ENCODE measurements around the gene NUDT16L1. TPM values are rescaled to one million over a fixed set of nuclear protein-coding genes. Genes with fewer than 3 reads are reported as not detected.

NUDT16L1 gene
- total and polyA plus RNA-seq, 2 of the 8 experiments (the other 6 are each of a cell fraction or from before 2014, with no cell fraction given), result 34.8 to 77.3 TPM

DNA sequence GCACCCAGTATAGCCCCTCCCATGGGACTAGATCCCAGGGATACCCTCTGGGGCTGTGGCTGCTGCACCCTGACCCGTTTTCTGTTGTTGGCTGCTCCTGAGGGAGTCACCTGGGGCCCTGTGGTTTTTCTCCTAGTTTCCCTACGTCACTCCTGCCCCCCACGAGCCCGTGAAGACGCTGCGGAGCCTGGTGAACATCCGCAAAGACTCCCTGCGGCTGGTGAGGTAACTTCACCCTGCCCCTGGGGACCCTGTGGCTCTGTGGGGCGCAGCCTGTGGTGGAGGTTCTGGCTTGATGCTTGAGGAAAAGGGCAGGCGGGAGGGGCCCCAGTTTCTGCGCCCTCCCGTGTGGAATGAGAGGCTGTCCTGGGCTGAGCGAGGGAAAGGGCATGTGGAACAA lies 41.5 kb upstream of the NUDT16L1 start:
- Histone ChIP-seq H3K36me3 (ENCODE audit: control insufficient read depth in 2 of 4, insufficient read depth in 4 of 4, low read length in 3 of 4) (peaks cover 0 to 15% (median 7%) of the 10 kb centered on the region in 4 experiments; a peak in 7 of 8 replicates), H2BK5ac (ENCODE audit: low read depth, low read length) (no peak overlapping the region), H4K20me1 (replicated peaks in 1 of 2; ENCODE audit: control insufficient read depth in 1 of 2, insufficient read depth in 2 of 2, low read length in 2 of 2) (peaks cover 9 to 16% of the 10 kb centered on the region in 2 experiments), H3K56ac (replicated peaks; ENCODE audit: insufficient read length, low read depth, low read length) (no peak overlapping the region), H3K27ac (ENCODE audit: low read depth, low read length) (no peak overlapping the region), H3K79me1 (ENCODE audit: low read depth, low read length) (peaks cover 9% of the 10 kb centered on the region), H3K9me3 (ENCODE audit: insufficient read depth in 2 of 2, low read depth in 1 of 2, low read length in 1 of 2) (no peaks in the 10 kb centered on the region), H3K79me2 (ENCODE audit: control insufficient read depth in 1 of 2, insufficient read depth in 2 of 2, low read length in 2 of 2) (peaks cover 0 to 10% of the 10 kb centered on the region in 2 experiments; a peak in 2 of 4 replicates), H3K4me1 (replicated peaks in 1 of 4; ENCODE audit: control insufficient read depth in 3 of 4, insufficient read depth in 4 of 4, low read length in 3 of 4) (peaks cover 0 to 2% (median 0%) of the 10 kb centered on the region in 4 experiments; a peak in 2 of 7 replicates), H3K4me2 (ENCODE audit: insufficient read depth in 1 of 2, low read depth in 2 of 2, low read length in 2 of 2) (no peak overlapping the region), H3K14ac (ENCODE audit: insufficient read length) (no peak overlapping the region), H3K27me3 (replicated peaks in 1 of 4; ENCODE audit: control insufficient read depth in 3 of 4, extremely low read depth in 1 of 4, insufficient read depth in 3 of 4, low read length in 3 of 4) (no peaks in the 10 kb centered on the region), H2AFZ (ENCODE audit: low read length) (no peak overlapping the region), H3K4me3 (ENCODE audit: extremely low read depth in 1 of 4, insufficient read depth in 2 of 4, low read depth in 3 of 4, low read length in 4 of 4) (no peak overlapping the region), H3K23me2 (ENCODE audit: low read depth, low read length) (no peaks in the 10 kb centered on the region), H3K23ac (ENCODE audit: insufficient read length) (no peak overlapping the region), H3K18ac (ENCODE audit: extremely low read depth, low read length) (no peak overlapping the region), H4K91ac (replicated peaks; ENCODE audit: insufficient read length, low read length) (no peak overlapping the region), H2BK15ac (ENCODE audit: low read length) (no peak overlapping the region), H4K5ac (ENCODE audit: insufficient read length, low read depth, low read length) (no peak overlapping the region), H3K9ac (replicated peaks in 1 of 4; ENCODE audit: extremely low read depth in 1 of 4, low read depth in 3 of 4, low read length in 3 of 4) (no peak overlapping the region), H2BK20ac (ENCODE audit: low read length) (no peak overlapping the region), H2AK5ac (ENCODE audit: low read depth, low read length) (no peak overlapping the region), H3K4ac (replicated peaks; ENCODE audit: insufficient read length, low read depth, low read length) (no peak overlapping the region), H2BK120ac (replicated peaks; ENCODE audit: low read depth, low read length) (no peak overlapping the region), H4K8ac (ENCODE audit: extremely low read depth, insufficient read depth, low read length) (no peak overlapping the region), H2BK12ac (ENCODE audit: low read depth, low read length) (no peak overlapping the region)
- 90% methylated on average over 12 of the region's 13 CpGs; no CpG with 5 or more reads in 1 of the 2 experiments for WGBS, 2 experiments (ENCODE audit: extremely low coverage in 1 of 2, insufficient coverage in 1 of 2, insufficient read length in 1 of 2, insufficient replicate concordance in 2 of 2, low coverage in 1 of 2, low lambda C conversion rate in 2 of 2, missing lambda C conversion rate in 1 of 2)
- ChIA-PET POLR2A (ENCODE audit: partially characterized antibody) (interaction anchor here (0.5 to 1.3 kb wide), 2 partner anchors 18 to 22 kb away, joined by 3 to 4 read pairs; no protein-coding TSS in a partner anchor), CTCF (ENCODE audit: partially characterized antibody) (interaction anchor here (0.7 to 2.9 kb wide), 11 partner anchors 9 to 144 kb away, joined by 3 to 49 read pairs (median 4); partner anchors contain the start of gene MGRN1)
- FAIRE-seq (no peak), DNase-seq (ENCODE audit: low read depth in 1 of 2, low spot score in 2 of 2) (no peak)
- no peak for TF ChIP-seq JUN (IDR thresholded peaks at IDR 0.05; ENCODE audit: low read depth, low read length)
- no peak for TF ChIP-seq TAF1 (IDR thresholded peaks at IDR 0.05; ENCODE audit: low read depth, low read length)
- no peak for TF ChIP-seq CEBPB (IDR thresholded peaks at IDR 0.05; ENCODE audit: low read depth, low read length)
- TF ChIP-seq MAFK (IDR thresholded peaks at IDR 0.05; ENCODE audit: low read depth, low read length), result no peak
- no peak for TF ChIP-seq POLR2A (IDR thresholded peaks at IDR 0.05; ENCODE audit: control extremely low read depth in 1 of 2, low read depth in 2 of 2, low read length in 2 of 2)
- TF ChIP-seq, protein P1, sequence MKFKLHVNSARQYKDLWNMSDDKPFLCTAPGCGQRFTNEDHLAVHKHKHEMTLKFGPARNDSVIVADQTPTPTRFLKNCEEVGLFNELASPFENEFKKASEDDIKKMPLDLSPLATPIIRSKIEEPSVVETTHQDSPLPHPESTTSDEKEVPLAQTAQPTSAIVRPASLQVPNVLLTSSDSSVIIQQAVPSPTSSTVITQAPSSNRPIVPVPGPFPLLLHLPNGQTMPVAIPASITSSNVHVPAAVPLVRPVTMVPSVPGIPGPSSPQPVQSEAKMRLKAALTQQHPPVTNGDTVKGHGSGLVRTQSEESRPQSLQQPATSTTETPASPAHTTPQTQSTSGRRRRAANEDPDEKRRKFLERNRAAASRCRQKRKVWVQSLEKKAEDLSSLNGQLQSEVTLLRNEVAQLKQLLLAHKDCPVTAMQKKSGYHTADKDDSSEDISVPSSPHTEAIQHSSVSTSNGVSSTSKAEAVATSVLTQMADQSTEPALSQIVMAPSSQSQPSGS (IDR thresholded peaks at IDR 0.05; ENCODE audit: low read length), result no peak
- TF ChIP-seq POLR2AphosphoS5 (IDR thresholded peaks at IDR 0.05; ENCODE audit: low read depth, low read length), result no peak
- TF ChIP-seq RNF2 (IDR thresholded peaks at IDR 0.05; ENCODE audit: borderline replicate concordance, low read depth, low read length, missing control alignments, poor library complexity, severe bottlenecking), result no peak
- TF ChIP-seq JUND (IDR thresholded peaks at IDR 0.05; ENCODE audit: low read length), result no peak
- TF ChIP-seq NRF1 (IDR thresholded peaks at IDR 0.05; ENCODE audit: low read depth, low read length), result no peak
- TF ChIP-seq FOSL1 (IDR thresholded peaks at IDR 0.05; ENCODE audit: insufficient read depth, low read depth, low read length), result no peak
- no peak for TF ChIP-seq E2F6 (IDR thresholded peaks at IDR 0.05)

Data from H1 (cell line).